OCI-LY3 (cell line): Measurements from ENCODE around the gene FKRP.

Experiments
- H2AFZ ChIP-seq: fragments of 200-600, 300-600 bp; shearing (Covaris generic); 2 replicates; pipeline ENCODE4 v1.6.0; 2014; ENCODE audit warnings: antibody characterized with exemption, low read depth, low read length
- H3K27ac ChIP-seq: fragments of 200-600, 300-600 bp; sonication (generic); 2 replicates; pipeline ENCODE4 v1.5.1; 2014; ENCODE audit warnings: mild to moderate bottlenecking, low read length, moderate library complexity, mixed read lengths
- H3K27me3 ChIP-seq: fragments of 200-600, 300-600 bp; sonication (generic); 2 replicates; pipeline ENCODE4 v1.6.1; 2014; ENCODE audit warnings: low read depth, low read length, mixed read lengths
- H3K36me3 ChIP-seq: fragments of 200-600, 300-600 bp; sonication (generic); replicated peaks from 2 replicates; pipeline ENCODE3; 2014; ENCODE audit warnings: low read depth, low read length, mixed read lengths
- H3K4me1 ChIP-seq: fragments of 300-600, 200-600 bp; sonication (generic); 2 replicates; pipeline ENCODE4 v1.6.1; 2014; ENCODE audit warnings: low read length, mixed read lengths
- H3K4me2 ChIP-seq: fragments of 200-600, 300-600 bp; sonication (generic); 2 replicates; pipeline ENCODE4 v1.6.1; 2014; ENCODE audit warnings: low read length, mixed read lengths
- H3K4me3 ChIP-seq: fragments of 300-600, 200-600 bp; sonication (generic); 2 replicates; pipeline ENCODE4 v1.5.1; 2014; ENCODE audit warnings: antibody characterized with exemption, mild to moderate bottlenecking, low read length, moderate library complexity
- H3K79me2 ChIP-seq: fragments of 300-600, 200-600 bp; shearing (Covaris generic); 2 replicates; pipeline ENCODE4 v1.6.1; 2014; ENCODE audit warnings: mild to moderate bottlenecking, low read length, mixed read lengths
- H3K9ac ChIP-seq: fragments of 300-600, 200-600 bp; shearing (Covaris generic); 2 replicates; pipeline ENCODE4 v1.6.0; 2014; ENCODE audit warnings: mild to moderate bottlenecking, low read length, moderate library complexity
- H3K9me3 ChIP-seq: fragments of 200-600, 300-600 bp; shearing (Covaris generic); 2 replicates; pipeline ENCODE4 v1.6.1; 2014; ENCODE audit warnings: low read length, mixed read lengths; ENCODE audit not compliant: insufficient read depth
- H4K20me1 ChIP-seq: fragments of 200-600, 300-600 bp; sonication (generic); 2 replicates; pipeline ENCODE4 v1.6.1; 2016; ENCODE audit warnings: low read length, mixed read lengths; ENCODE audit not compliant: insufficient read depth
- CTCF ChIP-seq: fragments of 200-600, 300-600 bp; sonication (generic); IDR thresholded peaks from 2 replicates; pipeline ENCODE4 v1.5.1; 2014; ENCODE audit warnings: antibody characterized with exemption, low read length, low read depth
- EZH2phosphoT487 ChIP-seq: fragments of 200-600 bp; shearing (Covaris generic); IDR thresholded peaks from 2 replicates; pipeline ENCODE4 v1.6.1; 2018; ENCODE audit warnings: antibody characterized with exemption, mixed run types, low read depth

The FKRP gene

GRCh38 chr19:46725859-46726393 lies 19.9 kb upstream of the FKRP start:
- TF ChIP-seq CTCF (no peak), EZH2phosphoT487 (no peak)
- Histone ChIP-seq H3K9ac (no peak overlapping the region), H3K4me2 (no peak overlapping the region), H3K79me2 (peaks cover 20% of the 10 kb centered on the region), H2AFZ (no peak overlapping the region), H4K20me1 (peaks cover 33% of the 10 kb centered on the region), H3K36me3 (peaks cover 81% of the 10 kb centered on the region), H3K27me3 (no peaks in the 10 kb centered on the region), H3K9me3 (no peaks in the 10 kb centered on the region), H3K4me3 (no peak overlapping the region), H3K4me1 (no peaks in the 10 kb centered on the region), H3K27ac (no peak overlapping the region)

GRCh38 chr19:46726551-46726950 lies 19.3 kb upstream of the FKRP start:
- Histone ChIP-seq H3K4me2 (no peak overlapping the region), H3K27ac (no peak overlapping the region), H3K79me2 (peaks cover 24% of the 10 kb centered on the region), H2AFZ (no peak overlapping the region), H3K9ac (no peak overlapping the region), H3K36me3 (peaks cover 83% of the 10 kb centered on the region), H3K9me3 (no peaks in the 10 kb centered on the region), H3K4me3 (no peak overlapping the region), H3K4me1 (no peaks in the 10 kb centered on the region), H3K27me3 (no peaks in the 10 kb centered on the region), H4K20me1 (peaks cover 38% of the 10 kb centered on the region)
- TF ChIP-seq EZH2phosphoT487 (no peak), CTCF (no peak)

- H4K20me1 ChIP-seq: peaks cover 43% of the 10 kb centered on the region
- TF ChIP-seq EZH2phosphoT487 (no peak), CTCF (no peak)
- H3K9ac ChIP-seq: no peak overlapping the region
- no peaks in the 10 kb centered on the region for H3K4me1 ChIP-seq
- peaks cover 81% of the 10 kb centered on the region for H3K36me3 ChIP-seq
- H3K4me3 ChIP-seq: no peak overlapping the region
- H3K27ac ChIP-seq: no peak overlapping the region
- H3K9me3 ChIP-seq: no peaks in the 10 kb centered on the region
- no peak overlapping the region for H2AFZ ChIP-seq
- H3K79me2 ChIP-seq: peaks cover 29% of the 10 kb centered on the region
- no peaks in the 10 kb centered on the region for H3K27me3 ChIP-seq
- no peak overlapping the region for H3K4me2 ChIP-seq
These were observed 18.8 kb upstream of the FKRP start for GRCh38 chr19:46726971-46727501.

GRCh38 chr19:46727757-46728156 lies 18.1 kb upstream of the FKRP start:
- Histone ChIP-seq H3K36me3 (peaks cover 80% of the 10 kb centered on the region), H2AFZ (no peak overlapping the region), H3K9ac (no peak overlapping the region), H3K27ac (no peak overlapping the region), H4K20me1 (peaks cover 45% of the 10 kb centered on the region), H3K79me2 (peaks cover 36% of the 10 kb centered on the region), H3K4me3 (no peak overlapping the region), H3K4me1 (no peaks in the 10 kb centered on the region), H3K4me2 (no peak overlapping the region), H3K9me3 (no peaks in the 10 kb centered on the region), H3K27me3 (no peaks in the 10 kb centered on the region)
- TF ChIP-seq EZH2phosphoT487 (no peak), CTCF (no peak)
